HG03060 (cell line): ENCODE results near the gene ADAMTSL2.

Source experiments
- ATAC-seq: cut with Tn5 transposase; IDR thresholded peaks from one replicate; pipeline ENCODE4 v1.9.1; 2021; ENCODE audit warnings: low read depth, moderate number of reproducible peaks; ENCODE audit not compliant: unreplicated experiment

ADAMTSL2 gene

GRCh38 chr9:133534346-133535291, at the start of gene ADAMTSL2:
TSS of gene ADAMTSL2 (plus strand) at chr9:133534704. CDS start at chr9:133536713, 2,009 bp downstream.
- no peak for ATAC-seq

- no peak for ATAC-seq
These were observed 48.8 kb upstream of the ADAMTSL2 start for GRCh38 chr9:133485531-133486260.

- ATAC-seq: no peak
These were observed 47.2 kb upstream of the ADAMTSL2 start for GRCh38 chr9:133487331-133487725.

- ATAC-seq: no peak
These were observed 45.7 kb upstream of the ADAMTSL2 start for GRCh38 chr9:133488686-133489252.

- no peak for ATAC-seq
These were observed 45.0 kb upstream of the ADAMTSL2 start for GRCh38 chr9:133489253-133490190.

GRCh38 chr9:133490201-133490681, 44.3 kb upstream of the ADAMTSL2 start:
- no peak for ATAC-seq

GRCh38 chr9:133490865-133491655, 43.4 kb upstream of the ADAMTSL2 start:
- ATAC-seq: no peak

- ATAC-seq: no peak
These were observed 42.9 kb upstream of the ADAMTSL2 start for GRCh38 chr9:133491656-133491925.

GRCh38 chr9:133492061-133493021, 42.2 kb upstream of the ADAMTSL2 start:
- ATAC-seq: no peak

- ATAC-seq: no peak
These were observed 41.1 kb upstream of the ADAMTSL2 start for GRCh38 chr9:133493428-133493827.

GRCh38 chr9:133493845-133494540, 40.5 kb upstream of the ADAMTSL2 start:
- no peak for ATAC-seq

- no peak for ATAC-seq
These were observed 39.7 kb upstream of the ADAMTSL2 start for GRCh38 chr9:133494636-133495326.

- no peak for ATAC-seq
These were observed 38.9 kb upstream of the ADAMTSL2 start for GRCh38 chr9:133495327-133496293.

GRCh38 chr9:133496861-133497842, 37.4 kb upstream of the ADAMTSL2 start:
- ATAC-seq: no peak
